Sigmoid colon (tissue), 7 donors: ENCODE data around the gene RBFOX2. TPM values are rescaled to one million over a fixed set of nuclear protein-coding genes. Genes with fewer than 3 reads are reported as not detected.
A peak's percentile ranks its signal among the peaks of the same experiment; 100 is the strongest.

Source experiments
- DNase-seq: peaks from one replicate; pipeline ENCODE4 v3.0.0-alpha.2; 2019
- H3K27ac ChIP-seq, 4 donors: fragments of 200-600 bp; sonication (generic); one replicate each; pipeline ENCODE4 v1.5.1; 2016 to 2019; ENCODE audit warnings: mild to moderate bottlenecking in 1 of 4
- H3K27me3 ChIP-seq, 3 donors: fragments of 200-600 bp; sonication (generic); one replicate each; pipeline ENCODE4 v1.5.1; 2019; ENCODE audit warnings: mild to moderate bottlenecking in 1 of 3
- H3K36me3 ChIP-seq, 4 donors: fragments of 200-600 bp; sonication (generic); one replicate each; pipeline ENCODE4 v1.5.1; 2016 to 2019
- H3K4me1 ChIP-seq, 4 donors: fragments of 200-600 bp; sonication (generic); one replicate each; pipeline ENCODE4 v1.5.1; 2017 to 2019
- H3K4me3 ChIP-seq, 4 donors: fragments of 200-600 bp; sonication (generic); one replicate each; pipeline ENCODE4 v1.5.1; 2017 to 2019; ENCODE audit warnings: mild to moderate bottlenecking in 2 of 4, moderate library complexity in 1 of 4
- H3K9me3 ChIP-seq, 4 donors: fragments of 200-600 bp in 3 of 4; sonication (generic) in 3 of 4; one replicate each; pipeline versions ENCODE4 v1.5.1 to v1.6.1; 2013 to 2019
- CTCF ChIP-seq, 4 experiments: fragments of 450-650 bp in 3 of 4; fragments of 200-600 bp in 1 of 4; IDR thresholded peaks; one replicate each; pipeline ENCODE4 v1.5.1; 2016 to 2019; ENCODE audit warnings: antibody characterized with exemption in 4 of 4, mild to moderate bottlenecking in 3 of 4, moderate library complexity in 2 of 4
- EP300 ChIP-seq, 4 donors: sonication (generic); formaldehyde crosslinking; IDR thresholded peaks; one replicate each; pipeline ENCODE4 v1.6.1; 2017; ENCODE audit warnings: antibody characterized with exemption in 4 of 4
- POLR2A ChIP-seq, 2 donors: fragments of 450-650 bp; IDR thresholded peaks; one replicate each; pipeline ENCODE4 v1.6.1; 2016; ENCODE audit warnings: antibody characterized with exemption in 2 of 2, mild to moderate bottlenecking in 2 of 2, moderate library complexity in 2 of 2
- POLR2AphosphoS5 ChIP-seq, 4 donors: sonication (generic); formaldehyde crosslinking; IDR thresholded peaks; one replicate each; pipeline ENCODE4 v1.6.1; 2017; ENCODE audit warnings: antibody characterized with exemption in 4 of 4
- WGBS, 2 donors: extraction: QIAGEN DNeasy Blood & Tissue Kit; methylation state at CpG; one replicate each; pipeline ENCODE4 v1.1.7; 2013; 5-methylcytosine and 5-hydroxymethylcytosine counted together
- intact Hi-C: fragments of 100-400 bp; cut with DNase I; formaldehyde crosslinking; loops from one replicate; pipeline ENCODE4 v1.15.1; 2023
- polyA plus RNA-seq, 3 donors: library from polyadenylated mRNA; stranded (reverse); fragments of 200-250 nt; gene quantifications; one replicate each; pipeline ENCODE4 v1.2.3, GENCODE V29; 2013
- total RNA-seq, 4 donors: library from RNA; depleted of rRNA; stranded (reverse); fragments of >200 nt; gene quantifications; one replicate each; pipeline ENCODE4 v1.1.0, GENCODE V29; 2016
- donor health status: healthy with polysubstance abuse.
- donor health status: Bipolar disorder and iron deficiency.
- donor health status: healthy.

Gene RBFOX2
- total and polyA plus RNA-seq, 7 donors = 11.6 to 164 (median 138) TPM

- DNase-seq = no peak
- no peaks in the 10 kb centered on the region for H3K36me3 ChIP-seq
- intact Hi-C loops = loop anchor here (5.0 kb wide), 1 partner anchor 232 kb away; no protein-coding TSS in a partner anchor
- H3K4me3 ChIP-seq = no peak overlapping the region
- H3K27ac ChIP-seq = no peak overlapping the region
- H3K4me1 ChIP-seq = peaks cover 0 to 20% (median 16%) of the 10 kb centered on the region in 4 donors
- no peaks in the 10 kb centered on the region for H3K27me3 ChIP-seq
- 87 to 92% methylated on average over 10 of the region's 10 CpGs for WGBS, 2 donors
- no peaks in the 10 kb centered on the region for H3K9me3 ChIP-seq
- no peak for TF ChIP-seq POLR2AphosphoS5 (IDR thresholded peaks at IDR 0.05)
- TF ChIP-seq EP300 (IDR thresholded peaks at IDR 0.05) = no peak
- no peak for TF ChIP-seq CTCF (IDR thresholded peaks at IDR 0.05)
- TF ChIP-seq POLR2A (IDR thresholded peaks at IDR 0.05) = no peak
Measured at GRCh38 chr22:36069368-36069767, 40.7 kb upstream of the RBFOX2 start.

GRCh38 chr22:36068776-36069344 lies 40.2 kb upstream of the RBFOX2 start:
- TF ChIP-seq POLR2A (IDR thresholded peaks at IDR 0.05) (no peak), CTCF (IDR thresholded peaks at IDR 0.05) (no peak), POLR2AphosphoS5 (IDR thresholded peaks at IDR 0.05) (no peak), EP300 (IDR thresholded peaks at IDR 0.05) (no peak)
- Histone ChIP-seq H3K27me3 (no peaks in the 10 kb centered on the region), H3K27ac (no peak overlapping the region), H3K36me3 (no peaks in the 10 kb centered on the region), H3K9me3 (no peaks in the 10 kb centered on the region), H3K4me1 (peaks cover 0 to 20% (median 16%) of the 10 kb centered on the region in 4 donors), H3K4me3 (no peak overlapping the region)
- WGBS, 2 donors = 68 to 79% methylated on average over 6 of the region's 6 CpGs
- no peak for DNase-seq
- intact Hi-C loops = loop anchor here (5.0 kb wide), 1 partner anchor 232 kb away; no protein-coding TSS in a partner anchor

GRCh38 chr22:36067235-36067558 lies 38.6 kb upstream of the RBFOX2 start:
- intact Hi-C loops = loop anchor here (2.0 to 5.0 kb wide), 3 partner anchors 134 to 440 kb away; no protein-coding TSS in a partner anchor
- TF ChIP-seq POLR2AphosphoS5 (IDR thresholded peaks at IDR 0.05) (no peak), CTCF (IDR thresholded peaks at IDR 0.05) (no peak), EP300 (IDR thresholded peaks at IDR 0.05) (no peak), POLR2A (IDR thresholded peaks at IDR 0.05) (no peak)
- H3K36me3 ChIP-seq = no peaks in the 10 kb centered on the region
- H3K9me3 ChIP-seq = no peaks in the 10 kb centered on the region
- H3K4me1 ChIP-seq = peaks cover 0 to 20% (median 16%) of the 10 kb centered on the region in 4 donors
- no peak for DNase-seq
- no peaks in the 10 kb centered on the region for H3K27me3 ChIP-seq
- H3K4me3 ChIP-seq = no peak overlapping the region
- H3K27ac ChIP-seq = peak overlapping the region in 2 of 4 donors; percentile 84 to 95

GRCh38 chr22:36065775-36066544 lies 37.3 kb upstream of the RBFOX2 start:
- DNase-seq = peak; percentile 97
- H3K36me3 ChIP-seq = no peaks in the 10 kb centered on the region
- peaks cover 0 to 20% (median 16%) of the 10 kb centered on the region in 4 donors for H3K4me1 ChIP-seq
- intact Hi-C loops = loop anchor here (1.0 to 5.0 kb wide), 5 partner anchors 37 to 439 kb away; partner anchors contain the start of gene RBFOX2
- H3K27me3 ChIP-seq = no peaks in the 10 kb centered on the region
- peak; percentile 6 to 75 (median 64) for TF ChIP-seq POLR2AphosphoS5 (IDR thresholded peaks at IDR 0.05)
- TF ChIP-seq EP300 (IDR thresholded peaks at IDR 0.05) = no peak
- peak; percentile 100 for TF ChIP-seq CTCF (IDR thresholded peaks at IDR 0.05)
- TF ChIP-seq POLR2A (IDR thresholded peaks at IDR 0.05) = no peak
- no peaks in the 10 kb centered on the region for H3K9me3 ChIP-seq
- H3K27ac ChIP-seq = peak overlapping the region; percentile 83 to 95 (median 85)
- peak overlapping the region; percentile 21 to 59 (median 48) for H3K4me3 ChIP-seq
- 2 to 3% methylated on average over 54 of the region's 54 CpGs for WGBS, 2 donors
